ENCODE results near the gene MMEL1. TPM values are rescaled to one million over a fixed set of nuclear protein-coding genes. Genes with fewer than 3 reads are reported as not detected.
A peak's percentile ranks its signal among the peaks of the same experiment; 100 is the strongest.

Gene MMEL1
- total RNA-seq, 3 donors from 2014 or later = 9.2 to 12.7 TPM; not detected in 1

GRCh38 chr1:2590233-2591141, 42.3 kb downstream of the MMEL1 start:
- peak in 1 of 2 donors; percentile 48 for DNase-seq (ENCODE audit: low spot score in 2 of 2)
- Histone ChIP-seq H3K27ac (no peak overlapping the region), H3K27me3 (peaks cover 0 to 4% of the 10 kb centered on the region in 2 donors), H3K9me3 (no peaks in the 10 kb centered on the region), H3K4me1 (peaks cover 0 to 5% of the 10 kb centered on the region in 2 donors), H3K36me3 (no peaks in the 10 kb centered on the region), H3K4me3 (no peak overlapping the region)
- no peak for TF ChIP-seq POLR2A (IDR thresholded peaks at IDR 0.05)
- no peak for TF ChIP-seq CTCF (IDR thresholded peaks at IDR 0.05)
- no peak for TF ChIP-seq POLR2AphosphoS5 (IDR thresholded peaks at IDR 0.05)
- intact Hi-C loops (cut with DNase I; ENCODE audit: low total_unique reads) = no loop called here

GRCh38 chr1:2589431-2590232, 43.2 kb downstream of the MMEL1 start:
- DNase-seq (ENCODE audit: low spot score in 2 of 2) = no peak
- Histone ChIP-seq H3K27ac (no peak overlapping the region), H3K36me3 (no peaks in the 10 kb centered on the region), H3K9me3 (no peaks in the 10 kb centered on the region), H3K4me1 (peaks cover 0 to 14% of the 10 kb centered on the region in 2 donors), H3K4me3 (no peak overlapping the region), H3K27me3 (peaks cover 0 to 4% of the 10 kb centered on the region in 2 donors)
- intact Hi-C loops (cut with DNase I; ENCODE audit: low total_unique reads) = no loop called here
- TF ChIP-seq POLR2AphosphoS5 (IDR thresholded peaks at IDR 0.05) = no peak
- no peak for TF ChIP-seq CTCF (IDR thresholded peaks at IDR 0.05)
- TF ChIP-seq POLR2A (IDR thresholded peaks at IDR 0.05) = no peak

- no peaks in the 10 kb centered on the region for H3K9me3 ChIP-seq
- H3K27ac ChIP-seq = no peak overlapping the region
- no peak for TF ChIP-seq CTCF (IDR thresholded peaks at IDR 0.05)
- TF ChIP-seq POLR2AphosphoS5 (IDR thresholded peaks at IDR 0.05) = no peak
- no peak for TF ChIP-seq POLR2A (IDR thresholded peaks at IDR 0.05)
- intact Hi-C loops (cut with DNase I; ENCODE audit: low total_unique reads) = no loop called here
- H3K27me3 ChIP-seq = peaks cover 0 to 2% of the 10 kb centered on the region in 2 donors
- no peaks in the 10 kb centered on the region for H3K36me3 ChIP-seq
- H3K4me3 ChIP-seq = no peak overlapping the region
- H3K4me1 ChIP-seq = peaks cover 0 to 20% of the 10 kb centered on the region in 2 donors
- DNase-seq (ENCODE audit: low spot score in 2 of 2) = no peak
Measured at GRCh38 chr1:2588661-2589430, 44.0 kb downstream of the MMEL1 start.

- peak overlapping the region; percentile 62 to 82 (median 76) for H3K4me3 ChIP-seq
- H3K4me1 ChIP-seq = peaks cover 0 to 22% of the 10 kb centered on the region in 2 donors
- no peaks in the 10 kb centered on the region for H3K9me3 ChIP-seq
- no peak for TF ChIP-seq POLR2A (IDR thresholded peaks at IDR 0.05)
- TF ChIP-seq POLR2AphosphoS5 (IDR thresholded peaks at IDR 0.05) = no peak
- no peak for TF ChIP-seq CTCF (IDR thresholded peaks at IDR 0.05)
- no peak overlapping the region for H3K27ac ChIP-seq
- intact Hi-C loops (cut with DNase I; ENCODE audit: low total_unique reads) = no loop called here
- no peaks in the 10 kb centered on the region for H3K27me3 ChIP-seq
- H3K36me3 ChIP-seq = no peaks in the 10 kb centered on the region
- no peak for DNase-seq (ENCODE audit: low spot score in 2 of 2)
Measured at GRCh38 chr1:2587860-2588571, 44.8 kb downstream of the MMEL1 start.
